Endothelial cell of hepatic sinusoid (primary cell): ENCODE results near the gene NKAPL.
"Not testable (repeated sequence)": the region's sequence is repeated elsewhere in the genome, so short reads cannot be mapped to it uniquely, and the experiment has no call there.

Experiments
- in situ Hi-C: cut with HindIII; loops from 2 replicates; pipeline ENCODE4 v1.10.0; 2017; ENCODE audit warnings: low sequenced_read_pairs

The NKAPL gene

DNA sequence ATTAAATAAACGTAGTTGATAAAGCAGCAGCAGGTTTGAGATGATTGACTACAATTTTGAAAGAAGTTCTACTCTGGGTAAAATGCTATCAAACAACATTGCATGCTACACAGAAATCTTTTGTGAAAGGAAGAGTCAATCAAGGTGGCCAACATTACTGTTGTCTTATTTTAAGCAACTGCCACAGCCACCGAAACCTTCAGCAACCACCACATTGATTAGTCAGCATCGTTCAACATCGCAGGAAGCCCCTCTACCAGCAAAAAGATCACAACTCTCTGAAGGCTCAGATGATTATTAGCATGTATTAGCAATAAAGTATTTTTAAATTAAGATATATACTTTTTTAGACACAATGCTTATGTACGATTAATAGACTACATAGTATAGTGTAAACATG lies 36.2 kb downstream of the NKAPL start:
- in situ Hi-C loops = no loop called here

- in situ Hi-C loops = no loop called here
Measured at GRCh38 chr6:28296520-28297060, 37.5 kb downstream of the NKAPL start.

DNA sequence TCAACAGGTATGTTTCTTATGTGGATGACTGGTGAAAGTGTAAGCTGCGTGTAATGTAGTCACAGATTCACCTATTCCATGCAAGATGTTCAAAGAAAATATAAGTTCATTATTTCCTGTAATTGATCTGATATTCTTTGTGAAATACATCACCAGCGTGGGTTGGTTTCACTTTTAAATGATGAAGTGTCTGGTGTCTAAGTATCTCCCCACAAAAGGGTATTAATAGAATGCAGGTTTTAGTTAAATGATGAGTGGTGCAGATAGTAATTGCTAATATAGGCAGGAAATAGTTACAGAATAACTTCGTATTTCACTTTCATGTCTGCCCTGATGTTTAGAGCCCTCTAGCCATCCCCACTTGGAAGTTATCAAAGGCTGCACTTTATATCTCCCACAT lies 44.5 kb downstream of the NKAPL start:
- in situ Hi-C loops = no loop called here

DNA sequence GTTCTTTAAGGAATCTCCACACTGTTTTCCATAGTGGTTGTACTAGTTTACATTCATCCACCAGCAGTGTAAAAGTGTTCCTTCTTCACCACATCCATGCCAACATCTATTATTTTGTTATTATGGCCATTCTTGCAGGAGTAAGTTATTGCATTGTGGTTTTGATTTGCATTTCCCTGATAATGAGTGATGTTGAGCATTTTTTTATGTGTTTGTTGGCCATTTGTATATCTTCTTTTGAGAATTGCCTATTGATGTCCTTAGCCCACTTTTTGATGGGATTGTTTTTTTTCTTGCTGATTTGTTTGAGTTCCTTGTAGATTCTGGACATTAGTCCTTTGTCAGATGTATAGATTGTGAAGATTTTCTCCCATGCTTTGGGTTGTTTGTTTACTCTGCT lies 47.3 kb downstream of the NKAPL start:
- in situ Hi-C loops = not testable (repeated sequence)
